IMR-90 (cell line): ENCODE data around the gene MORN4. TPM values are rescaled to one million over a fixed set of nuclear protein-coding genes. Genes with fewer than 3 reads are reported as not detected.

Source experiments
- ATAC-seq: fragments of 200-7000 bp; cut with Tn5 transposase; 2 replicates; pipeline ENCODE4 v1.9.1; 2020; ENCODE audit warnings: low read depth, mild to moderate bottlenecking, moderate library complexity
- BruUV-seq: library from RNA; stranded (reverse); fragments of 400-500 nt; replicated peaks from 2 replicates; lab custom pipeline; 2021; lab: Mats Ljungman, UMichigan
- CTCF ChIA-PET: fragments of 300-600 bp; formaldehyde crosslinking; extraction: SDS; loops from one replicate; lab custom pipeline; 2021; ENCODE audit warnings: antibody characterized with exemption; lab: Yijun Ruan, JAX
- POLR2A ChIA-PET: fragments of 300-600 bp; sonication (Branson Sonifier 250); formaldehyde crosslinking; loops from one replicate; lab custom pipeline; 2022; ENCODE audit warnings: antibody characterized with exemption; ENCODE audit not compliant: unreplicated experiment; lab: Charles Lee
- DNase-seq: peaks from one replicate; pipeline ENCODE4 v3.0.0; 2013
- H2AFZ ChIP-seq: replicated peaks from 2 replicates; pipeline ENCODE3; 2013; ENCODE audit warnings: low read length, mild to moderate bottlenecking; ENCODE audit not compliant: poor library complexity
- H2AK5ac ChIP-seq: 2 replicates; pipeline ENCODE4 v1.6.1; 2013; ENCODE audit warnings: low read depth, low read length, inconsistent platforms
- H2AK9ac ChIP-seq: replicated peaks from 2 replicates; pipeline ENCODE3; 2013; ENCODE audit warnings: mild to moderate bottlenecking, low read depth, low read length, moderate library complexity; ENCODE audit not compliant: poor library complexity
- H2BK120ac ChIP-seq: 2 replicates; pipeline ENCODE4 v1.6.1; 2013; ENCODE audit warnings: low read depth, low read length, inconsistent platforms
- H2BK15ac ChIP-seq: 3 replicates; pipeline ENCODE4 v1.6.1; 2013; ENCODE audit warnings: low read depth, low read length, inconsistent platforms
- H2BK20ac ChIP-seq: 2 replicates; pipeline ENCODE4 v1.6.1; 2013; ENCODE audit warnings: low read depth, mild to moderate bottlenecking, inconsistent platforms, low read length, moderate library complexity
- H2BK5ac ChIP-seq: 2 replicates; pipeline ENCODE4 v1.6.1; 2013; ENCODE audit warnings: mild to moderate bottlenecking, low read depth, low read length, inconsistent platforms; ENCODE audit not compliant: poor library complexity, severe bottlenecking
- H3K14ac ChIP-seq: replicated peaks from 2 replicates; pipeline ENCODE4 v1.6.1; 2013; ENCODE audit warnings: low read depth, low read length, inconsistent platforms
- H3K18ac ChIP-seq: 2 replicates; pipeline ENCODE4 v1.6.1; 2013; ENCODE audit warnings: low read depth, low read length, control low read depth
- H3K23ac ChIP-seq: 2 replicates; pipeline ENCODE4 v1.6.1; 2013; ENCODE audit warnings: low read depth, low read length, inconsistent platforms
- H3K27ac ChIP-seq: 2 replicates; pipeline ENCODE4 v1.5.1; 2013; ENCODE audit warnings: mild to moderate bottlenecking, control low read depth, low read length; ENCODE audit not compliant: insufficient read depth
- H3K27me3 ChIP-seq: 2 replicates; pipeline ENCODE4 v1.6.1; 2013; ENCODE audit warnings: low read length; ENCODE audit not compliant: control insufficient read depth, insufficient read depth
- H3K36me3 ChIP-seq: 2 replicates; pipeline ENCODE4 v1.6.1; 2013; ENCODE audit warnings: low read length, mixed read lengths; ENCODE audit not compliant: control insufficient read depth, insufficient read depth
- H3K4ac ChIP-seq: 2 replicates; pipeline ENCODE4 v1.6.1; 2013; ENCODE audit warnings: low read depth, low read length, inconsistent platforms
- H3K4me1 ChIP-seq: 2 replicates; pipeline ENCODE4 v1.6.1; 2013; ENCODE audit warnings: low read length, mixed read lengths; ENCODE audit not compliant: control insufficient read depth, insufficient read depth
- H3K4me2 ChIP-seq: 2 replicates; pipeline ENCODE4 v1.6.1; 2013; ENCODE audit warnings: low read depth, mild to moderate bottlenecking, control low read depth, low read length, moderate library complexity
- H3K4me3 ChIP-seq: 2 replicates; pipeline ENCODE4 v1.5.1; 2013; ENCODE audit warnings: low read depth, mild to moderate bottlenecking, control low read depth, low read length, moderate library complexity; ENCODE audit not compliant: insufficient read depth
- H3K56ac ChIP-seq: 2 replicates; pipeline ENCODE4 v1.6.1; 2013; ENCODE audit warnings: low read length, inconsistent platforms; ENCODE audit not compliant: insufficient read depth; ENCODE audit errors: extremely low read depth
- H3K79me1 ChIP-seq, 2 experiments: 2 replicates each; pipeline ENCODE4 v1.6.1; 2013; ENCODE audit warnings: low read length in 2 of 2, inconsistent platforms in 1 of 2, low read depth in 1 of 2
- H3K9ac ChIP-seq: 2 replicates; pipeline ENCODE4 v1.6.1; 2013; ENCODE audit warnings: low read depth, low read length, control low read depth
- H3K9me1 ChIP-seq: 2 replicates; pipeline ENCODE4 v1.6.1; 2013; ENCODE audit warnings: low read length, inconsistent platforms; ENCODE audit not compliant: insufficient read depth
- H3K9me3 ChIP-seq: 2 replicates; pipeline ENCODE4 v1.6.1; 2013; ENCODE audit warnings: low read length; ENCODE audit not compliant: control insufficient read depth, insufficient read depth
- H4K20me1 ChIP-seq: 2 replicates; pipeline ENCODE4 v1.6.1; 2013; ENCODE audit warnings: low read length, inconsistent platforms; ENCODE audit not compliant: insufficient read depth
- H4K5ac ChIP-seq: 2 replicates; pipeline ENCODE4 v1.6.1; 2013; ENCODE audit warnings: mild to moderate bottlenecking, low read depth, low read length, control low read depth
- H4K8ac ChIP-seq, 2 experiments: 2 replicates each; pipeline ENCODE4 v1.6.1; 2013; ENCODE audit warnings: low read depth in 2 of 2, low read length in 2 of 2, control low read depth in 1 of 2, inconsistent platforms in 1 of 2
- H4K91ac ChIP-seq: 2 replicates; pipeline ENCODE4 v1.6.1; 2013; ENCODE audit warnings: low read depth, low read length, inconsistent platforms; ENCODE audit not compliant: insufficient read depth
- BHLHE40 ChIP-seq: fragments of 150-350 bp; IDR thresholded peaks from 2 replicates; pipeline ENCODE4 v1.6.1; 2016; ENCODE audit warnings: mild to moderate bottlenecking, low read depth, low read length
- CEBPB ChIP-seq: IDR thresholded peaks from 2 replicates; pipeline ENCODE4 v1.6.1; 2012; ENCODE audit warnings: low read depth, low read length, improper control_type of control experiment
- CHD1 ChIP-seq: IDR thresholded peaks from 2 replicates; pipeline ENCODE4 v1.6.1; 2012; ENCODE audit warnings: low read depth, low read length, improper control_type of control experiment
- CTCF ChIP-seq: conservative IDR thresholded peaks from 2 replicates; pipeline ENCODE4 v1.5.1; 2012; ENCODE audit warnings: mild to moderate bottlenecking, low read depth, low read length, improper control_type of control experiment
- ELK1 ChIP-seq: fragments of 150-350 bp; IDR thresholded peaks from 2 replicates; pipeline ENCODE4 v1.6.1; 2016; ENCODE audit warnings: low read depth, mild to moderate bottlenecking, low read length, moderate library complexity, borderline replicate concordance
- FOS ChIP-seq: fragments of 150-350 bp; IDR thresholded peaks from 2 replicates; pipeline ENCODE4 v1.6.1; 2016; ENCODE audit warnings: low read depth, low read length
- MAFK ChIP-seq: IDR thresholded peaks from 2 replicates; pipeline ENCODE4 v1.6.1; 2012; ENCODE audit warnings: low read depth, low read length, improper control_type of control experiment
- MAZ ChIP-seq: IDR thresholded peaks from 2 replicates; pipeline ENCODE4 v1.6.1; 2012; ENCODE audit warnings: low read depth, mild to moderate bottlenecking, low read length, improper control_type of control experiment, moderate library complexity, borderline replicate concordance
- MXI1 ChIP-seq: IDR thresholded peaks from 2 replicates; pipeline ENCODE4 v1.6.1; 2012; ENCODE audit warnings: low read depth, mild to moderate bottlenecking, low read length, moderate library complexity, borderline replicate concordance
- NFE2L2 ChIP-seq: fragments of 150-350 bp; IDR thresholded peaks from 2 replicates; pipeline ENCODE4 v1.6.1; 2016; ENCODE audit warnings: low read depth, mild to moderate bottlenecking, low read length
- POLR2A ChIP-seq: IDR thresholded peaks from 2 replicates; pipeline ENCODE4 v1.6.1; 2012; ENCODE audit warnings: mild to moderate bottlenecking, low read depth, low read length
- RAD21 ChIP-seq: IDR thresholded peaks from 2 replicates; pipeline ENCODE4 v1.6.1; 2012; ENCODE audit warnings: low read length, improper control_type of control experiment
- RCOR1 ChIP-seq: IDR thresholded peaks from 2 replicates; pipeline ENCODE4 v1.6.1; 2012; ENCODE audit warnings: mild to moderate bottlenecking, low read length, improper control_type of control experiment; ENCODE audit not compliant: insufficient replicate concordance
- RFX5 ChIP-seq: IDR thresholded peaks from 2 replicates; pipeline ENCODE4 v1.8.0; 2012; ENCODE audit warnings: low read depth, mild to moderate bottlenecking, low read length, moderate library complexity
- SMC3 ChIP-seq: fragments of 150-350 bp; IDR thresholded peaks from 2 replicates; pipeline ENCODE4 v1.6.1; 2016; ENCODE audit warnings: low read depth, mild to moderate bottlenecking, antibody characterized with exemption, low read length, moderate library complexity
- USF2 ChIP-seq: fragments of 150-350 bp; IDR thresholded peaks from 2 replicates; pipeline ENCODE4 v1.6.1; 2017; ENCODE audit warnings: mild to moderate bottlenecking, antibody characterized with exemption, low read length, low read depth
- WGBS, 2 experiments: methylation state at CpG; one replicate each; pipeline versions ENCODE4 v1.1.5 to v1.1.7; 2013; ENCODE audit warnings: missing lambda C conversion rate in 2 of 2; ENCODE audit not compliant: insufficient read length in 1 of 2; ENCODE audit errors: extremely low coverage in 2 of 2; 5-methylcytosine and 5-hydroxymethylcytosine counted together
- dilution Hi-C: fragments of 300-500 bp; cut with HindIII; formaldehyde crosslinking; loops from one replicate; pipeline ENCODE4 v1.14.3; 2018; ENCODE audit warnings: low sequenced_read_pairs; ENCODE audit not compliant: unreplicated experiment
- in situ Hi-C: fragments of 300-500 bp; cut with MboI; formaldehyde crosslinking; loops from 3 replicates; pipeline ENCODE4 v1.14.3; 2019; ENCODE audit warnings: low sequenced_read_pairs, inconsistent platforms, mixed read lengths
- intact Hi-C: fragments of 100-400 bp; cut with micrococcal nuclease; formaldehyde crosslinking; loops from 2 replicates; pipeline ENCODE4 v1.10.0; 2022
- polyA plus RNA-seq, 3 experiments: library from polyadenylated mRNA; depleted of rRNA; stranded (reverse); fragments of >200 nt; gene quantifications; 2 replicates each; pipeline ENCODE4 v1.2.3, GENCODE V29; 2012; ENCODE audit warnings: low replicate concordance in 1 of 3
- total RNA-seq: library from RNA; depleted of rRNA; stranded (reverse); fragments of >200 nt; gene quantifications from 2 replicates; pipeline ENCODE4 v1.2.3, GENCODE V29; 2012

Gene MORN4
- total and polyA plus RNA-seq, 2 of the 4 experiments (the other 2 are of a cell fraction): 3.2 to 8.4 TPM

- dilution Hi-C loops (no loop called here), in situ Hi-C loops (no loop called here)
Measured at GRCh38 chr10:97644936-97645335, 11.6 kb upstream of the MORN4 start.

More at GRCh38 chr10:97644936-97645335, 11.6 kb upstream of the MORN4 start:
- BruUV-seq: no TSS peak
- peaks cover 18 to 58% of the 10 kb centered on the region in 2 experiments for H3K79me1 ChIP-seq
- no peak overlapping the region for H2BK20ac ChIP-seq
- ChIA-PET CTCF (no interaction called here), POLR2A (no interaction called here)
- no peak overlapping the region for H2BK15ac ChIP-seq
- no peak overlapping the region for H3K27ac ChIP-seq
- no peak overlapping the region for H3K14ac ChIP-seq
- no peak overlapping the region for H2AFZ ChIP-seq
- no peak overlapping the region for H3K4ac ChIP-seq
- H4K91ac ChIP-seq: no peak overlapping the region
- peaks cover 9% of the 10 kb centered on the region for H3K4me1 ChIP-seq
- no peak overlapping the region for H4K5ac ChIP-seq
- peaks cover 12% of the 10 kb centered on the region for H3K9me1 ChIP-seq
- no peaks in the 10 kb centered on the region for H3K27me3 ChIP-seq
- no peak overlapping the region for H3K9ac ChIP-seq
- DNase-seq (no peak), ATAC-seq (no peak)
- TF ChIP-seq MAFK (no peak), CHD1 (no peak), RFX5 (no peak), CTCF (no peak), NFE2L2 (no peak), POLR2A (no peak), RCOR1 (no peak), USF2 (no peak), CEBPB (no peak), MAZ (no peak), MXI1 (no peak), FOS (no peak), ELK1 (no peak), SMC3 (no peak), RAD21 (no peak), BHLHE40 (no peak)
- intact Hi-C loops: loop anchor here (5.0 kb wide), 1 partner anchor 148 kb away; the partner anchor contains the start of genes MMS19 and UBTD1
- no CpG with 5 or more reads among the region's 4 CpGs for WGBS, 2 experiments
- no peak overlapping the region for H3K4me2 ChIP-seq
- H3K4me3 ChIP-seq: no peak overlapping the region
- H3K36me3 ChIP-seq: peaks cover 12% of the 10 kb centered on the region
- peaks cover 20% of the 10 kb centered on the region; the same call in 1 of the 2 replicates for H4K20me1 ChIP-seq
- no peak overlapping the region for H2BK120ac ChIP-seq
- H3K9me3 ChIP-seq: no peaks in the 10 kb centered on the region
- H3K56ac ChIP-seq: no peak overlapping the region
- no peak overlapping the region for H3K23ac ChIP-seq
- H2BK5ac ChIP-seq: no peak overlapping the region
- H3K18ac ChIP-seq: no peak overlapping the region
- H2AK5ac ChIP-seq: no peak overlapping the region
- no peak overlapping the region for H2AK9ac ChIP-seq
- no peak overlapping the region for H4K8ac ChIP-seq
